ENCODE results near the gene PLEKHH1. TPM values are rescaled to one million over a fixed set of nuclear protein-coding genes. Genes with fewer than 3 reads are reported as not detected.

PLEKHH1 gene
- total RNA-seq, 1 donor from 2014 or later: 10.1 TPM

- no peaks in the 10 kb centered on the region for H3K9me3 ChIP-seq (ENCODE audit: low read depth)
- DNase-seq (ENCODE audit: low spot score): no peak
- H3K36me3 ChIP-seq: no peaks in the 10 kb centered on the region
- H3K4me1 Mint-ChIP-seq: no peaks in the 10 kb centered on the region
- no peak overlapping the region for H3K27ac Mint-ChIP-seq
- no peaks in the 10 kb centered on the region for H4K20me1 ChIP-seq (ENCODE audit: low read depth)
- peaks cover 12% of the 10 kb centered on the region for H3K4me1 ChIP-seq
- H3K27me3 Mint-ChIP-seq (ENCODE audit: insufficient read depth, low read depth): peaks cover 9% of the 10 kb centered on the region
- no peak overlapping the region for H2AFZ ChIP-seq (replicated peaks)
- H3K4me3 Mint-ChIP-seq: no peak overlapping the region
- peaks cover 17% of the 10 kb centered on the region for H3K9me3 Mint-ChIP-seq
- no peak overlapping the region for H3K4me2 ChIP-seq
- no peaks in the 10 kb centered on the region for H3K79me2 ChIP-seq (ENCODE audit: low read depth)
- H3K36me3 Mint-ChIP-seq: no peaks in the 10 kb centered on the region
- no peaks in the 10 kb centered on the region for H3K27me3 ChIP-seq
- H3F3A ChIP-seq (ENCODE audit: low read depth): no peaks in the 10 kb centered on the region
- H3K4me3 ChIP-seq: no peak overlapping the region
- H3K27ac ChIP-seq: no peak overlapping the region
- H3K9ac ChIP-seq: no peak overlapping the region
- no peak for TF ChIP-seq CTCF (IDR thresholded peaks at IDR 0.05)
- TF ChIP-seq EZH2 (IDR thresholded peaks at IDR 0.05): no peak
Observed at GRCh38 chr14:67493092-67493717, 39.9 kb upstream of the PLEKHH1 start.

GRCh38 chr14:67495827-67496226 lies 37.3 kb upstream of the PLEKHH1 start:
- peaks cover 4% of the 10 kb centered on the region for H3K27me3 Mint-ChIP-seq (ENCODE audit: insufficient read depth, low read depth)
- H3F3A ChIP-seq (ENCODE audit: low read depth): no peaks in the 10 kb centered on the region
- no peaks in the 10 kb centered on the region for H3K36me3 Mint-ChIP-seq
- H3K9me3 ChIP-seq (ENCODE audit: low read depth): no peaks in the 10 kb centered on the region
- H3K27ac ChIP-seq: no peak overlapping the region
- H3K9ac ChIP-seq: no peak overlapping the region
- H3K79me2 ChIP-seq (ENCODE audit: low read depth): no peaks in the 10 kb centered on the region
- H2AFZ ChIP-seq (replicated peaks): no peak overlapping the region
- peaks cover 14% of the 10 kb centered on the region for H3K9me3 Mint-ChIP-seq
- H3K4me2 ChIP-seq: no peak overlapping the region
- H3K4me1 Mint-ChIP-seq: no peaks in the 10 kb centered on the region
- H3K4me3 Mint-ChIP-seq: no peak overlapping the region
- peaks cover 12% of the 10 kb centered on the region for H3K4me1 ChIP-seq
- no peaks in the 10 kb centered on the region for H3K36me3 ChIP-seq
- H3K27ac Mint-ChIP-seq: no peak overlapping the region
- TF ChIP-seq EZH2 (IDR thresholded peaks at IDR 0.05) (no peak), EZH2phosphoT487 (IDR thresholded peaks at IDR 0.05) (no peak), CTCF (IDR thresholded peaks at IDR 0.05) (no peak)
- H4K20me1 ChIP-seq (ENCODE audit: low read depth): no peaks in the 10 kb centered on the region
- no peaks in the 10 kb centered on the region for H3K27me3 ChIP-seq
- DNase-seq (ENCODE audit: low spot score): no peak
- H3K4me3 ChIP-seq: no peak overlapping the region

GRCh38 chr14:67497216-67497615 lies 35.9 kb upstream of the PLEKHH1 start:
- no peak overlapping the region for H3K4me2 ChIP-seq
- H3K27ac ChIP-seq: no peak overlapping the region
- DNase-seq (ENCODE audit: low spot score): no peak
- no peak overlapping the region for H3K4me3 Mint-ChIP-seq
- TF ChIP-seq EZH2phosphoT487 (IDR thresholded peaks at IDR 0.05) (no peak), CTCF (IDR thresholded peaks at IDR 0.05) (no peak), EZH2 (IDR thresholded peaks at IDR 0.05) (no peak)
- no peaks in the 10 kb centered on the region for H3K9me3 ChIP-seq (ENCODE audit: low read depth)
- H3K4me3 ChIP-seq: no peak overlapping the region
- no peak overlapping the region for H2AFZ ChIP-seq (replicated peaks)
- H3F3A ChIP-seq (ENCODE audit: low read depth): no peaks in the 10 kb centered on the region
- no peak overlapping the region for H3K27ac Mint-ChIP-seq
- no peaks in the 10 kb centered on the region for H3K4me1 Mint-ChIP-seq
- H3K9me3 Mint-ChIP-seq: peaks cover 14% of the 10 kb centered on the region
- H3K36me3 ChIP-seq: no peaks in the 10 kb centered on the region
- H4K20me1 ChIP-seq (ENCODE audit: low read depth): no peaks in the 10 kb centered on the region
- H3K9ac ChIP-seq: no peak overlapping the region
- H3K4me1 ChIP-seq: peaks cover 4% of the 10 kb centered on the region
- H3K27me3 Mint-ChIP-seq (ENCODE audit: insufficient read depth, low read depth): peaks cover 7% of the 10 kb centered on the region
- no peaks in the 10 kb centered on the region for H3K36me3 Mint-ChIP-seq
- H3K79me2 ChIP-seq (ENCODE audit: low read depth): no peaks in the 10 kb centered on the region
- no peaks in the 10 kb centered on the region for H3K27me3 ChIP-seq
